IgD-negative memory B cell (primary cell): ENCODE measurements around the gene VNN1. TPM values are rescaled to one million over a fixed set of nuclear protein-coding genes. Genes with fewer than 3 reads are reported as not detected.
A peak's percentile ranks its signal among the peaks of the same experiment; 100 is the strongest.

Source experiments
- H3K27ac Mint-ChIP-seq, 3 donors: one replicate each; pipeline ENCODE4 v1.8.0; 2020 to 2022; ENCODE audit warnings: mild to moderate bottlenecking in 3 of 3, mixed read lengths in 3 of 3, moderate library complexity in 1 of 3
- H3K27me3 Mint-ChIP-seq: one replicate; pipeline ENCODE4 v1.8.0; 2021; ENCODE audit warnings: mixed read lengths
- H3K36me3 Mint-ChIP-seq: one replicate; pipeline ENCODE4 v1.8.0; 2020; ENCODE audit warnings: mild to moderate bottlenecking, mixed read lengths
- H3K4me1 Mint-ChIP-seq, 3 donors: one replicate each; pipeline ENCODE4 v1.8.0; 2020 to 2022; ENCODE audit warnings: mixed read lengths in 3 of 3, mild to moderate bottlenecking in 1 of 3
- H3K4me3 Mint-ChIP-seq, 4 donors: one replicate each; pipeline ENCODE4 v1.8.0; 2020 to 2022; ENCODE audit warnings: mild to moderate bottlenecking in 4 of 4, mixed read lengths in 4 of 4, moderate library complexity in 3 of 4
- H3K9me3 Mint-ChIP-seq, 3 donors: one replicate each; pipeline ENCODE4 v1.8.0; 2020 to 2021; ENCODE audit warnings: mixed read lengths in 3 of 3, mild to moderate bottlenecking in 1 of 3
- polyA plus RNA-seq: library from polyadenylated mRNA; unstranded; fragments of 300-500 nt; fragmentation: Illumina TruSeq; gene quantifications from one replicate; pipeline ENCODE4 v1.2.3, GENCODE V29; 2021

VNN1 gene
- polyA plus RNA-seq = not detected

GRCh38 chr6:132713352-132714134 is at the start of gene VNN1:
TSS of gene VNN1 (minus strand) at chr6:132714055. CDS start at chr6:132714035, 20 bp downstream.
- H3K27ac Mint-ChIP-seq = no peak within 1 kb of the TSS
- peaks cover 3% of the 10 kb centered on the region for H3K27me3 Mint-ChIP-seq
- H3K4me1 Mint-ChIP-seq = peaks cover 3 to 7% (median 6%) of the 10 kb centered on the region in 3 donors
- H3K36me3 Mint-ChIP-seq = peaks cover 2% of the 10 kb centered on the region
- H3K4me3 Mint-ChIP-seq = peak within 1 kb of the TSS in 1 of 4 donors; percentile 40
- no peaks in the 10 kb centered on the region for H3K9me3 Mint-ChIP-seq

- peak overlapping the region; percentile 47 to 91 (median 74) for H3K27ac Mint-ChIP-seq
- peaks cover 15 to 31% (median 19%) of the 10 kb centered on the region in 3 donors for H3K4me1 Mint-ChIP-seq
- H3K27me3 Mint-ChIP-seq = no peaks in the 10 kb centered on the region
- H3K36me3 Mint-ChIP-seq = no peaks in the 10 kb centered on the region
- peak overlapping the region; percentile 82 to 96 (median 90) for H3K4me3 Mint-ChIP-seq
- no peaks in the 10 kb centered on the region for H3K9me3 Mint-ChIP-seq
Observed at GRCh38 chr6:132763269-132763668, 49.4 kb upstream of the VNN1 start.

GRCh38 chr6:132760256-132760655 is 46.4 kb upstream of the VNN1 start:
- H3K27ac Mint-ChIP-seq = peak overlapping the region in 1 of 3 donors; percentile 64
- no peaks in the 10 kb centered on the region for H3K9me3 Mint-ChIP-seq
- peaks cover 18 to 34% (median 19%) of the 10 kb centered on the region in 3 donors for H3K4me1 Mint-ChIP-seq
- H3K36me3 Mint-ChIP-seq = peaks cover 3% of the 10 kb centered on the region
- peak overlapping the region in 2 of 4 donors; percentile 65 for H3K4me3 Mint-ChIP-seq
- no peaks in the 10 kb centered on the region for H3K27me3 Mint-ChIP-seq

- Mint-ChIP-seq H3K4me1 (peaks cover 12 to 31% (median 19%) of the 10 kb centered on the region in 3 donors), H3K36me3 (peaks cover 3% of the 10 kb centered on the region), H3K27ac (no peak overlapping the region), H3K9me3 (no peaks in the 10 kb centered on the region), H3K27me3 (no peaks in the 10 kb centered on the region), H3K4me3 (peak overlapping the region in 3 of 4 donors; percentile 21 to 58 (median 38))
Observed at GRCh38 chr6:132758689-132759088, 44.8 kb upstream of the VNN1 start.

- H3K4me1 Mint-ChIP-seq = peaks cover 26 to 27% (median 27%) of the 10 kb centered on the region in 3 donors
- H3K27ac Mint-ChIP-seq = no peak overlapping the region
- no peak overlapping the region for H3K4me3 Mint-ChIP-seq
- H3K36me3 Mint-ChIP-seq = peaks cover 8% of the 10 kb centered on the region
- H3K27me3 Mint-ChIP-seq = no peaks in the 10 kb centered on the region
- peaks cover 0 to 1% (median 0%) of the 10 kb centered on the region in 3 donors for H3K9me3 Mint-ChIP-seq
Observed at GRCh38 chr6:132752255-132752654, 38.4 kb upstream of the VNN1 start.

- Mint-ChIP-seq H3K36me3 (peaks cover 12% of the 10 kb centered on the region), H3K4me3 (no peak overlapping the region), H3K4me1 (peaks cover 26 to 27% (median 27%) of the 10 kb centered on the region in 3 donors), H3K9me3 (peaks cover 0 to 1% (median 0%) of the 10 kb centered on the region in 3 donors), H3K27me3 (no peaks in the 10 kb centered on the region), H3K27ac (peak overlapping the region in 1 of 3 donors; percentile 82)
Observed at GRCh38 chr6:132751828-132752227, 38.0 kb upstream of the VNN1 start.

- H3K9me3 Mint-ChIP-seq = peaks cover 0 to 1% (median 0%) of the 10 kb centered on the region in 3 donors
- peaks cover 14% of the 10 kb centered on the region for H3K36me3 Mint-ChIP-seq
- peak overlapping the region in 3 of 4 donors; percentile 3 to 79 (median 76) for H3K4me3 Mint-ChIP-seq
- H3K27me3 Mint-ChIP-seq = no peaks in the 10 kb centered on the region
- H3K27ac Mint-ChIP-seq = peak overlapping the region; percentile 74 to 85 (median 82)
- peaks cover 26 to 27% (median 27%) of the 10 kb centered on the region in 3 donors for H3K4me1 Mint-ChIP-seq
Observed at GRCh38 chr6:132751306-132751705, 37.5 kb upstream of the VNN1 start.

- no peaks in the 10 kb centered on the region for H3K27me3 Mint-ChIP-seq
- H3K36me3 Mint-ChIP-seq = peaks cover 16% of the 10 kb centered on the region
- H3K9me3 Mint-ChIP-seq = peaks cover 0 to 1% (median 0%) of the 10 kb centered on the region in 3 donors
- peaks cover 25 to 26% (median 26%) of the 10 kb centered on the region in 3 donors for H3K4me1 Mint-ChIP-seq
- peak overlapping the region; percentile 74 to 85 (median 82) for H3K27ac Mint-ChIP-seq
- peak overlapping the region in 3 of 4 donors; percentile 3 to 79 (median 76) for H3K4me3 Mint-ChIP-seq
Observed at GRCh38 chr6:132750455-132751248, 36.8 kb upstream of the VNN1 start.

GRCh38 chr6:132749111-132749510 is 35.3 kb upstream of the VNN1 start:
- Mint-ChIP-seq H3K27me3 (no peaks in the 10 kb centered on the region), H3K4me1 (peaks cover 23 to 24% (median 24%) of the 10 kb centered on the region in 3 donors), H3K36me3 (peaks cover 17% of the 10 kb centered on the region), H3K27ac (no peak overlapping the region), H3K9me3 (peaks cover 0 to 1% (median 0%) of the 10 kb centered on the region in 3 donors), H3K4me3 (peak overlapping the region in 2 of 4 donors; percentile 0 to 63)

- H3K36me3 Mint-ChIP-seq = peaks cover 17% of the 10 kb centered on the region
- H3K27me3 Mint-ChIP-seq = no peaks in the 10 kb centered on the region
- H3K9me3 Mint-ChIP-seq = peaks cover 0 to 1% (median 0%) of the 10 kb centered on the region in 3 donors
- peaks cover 22 to 24% (median 23%) of the 10 kb centered on the region in 3 donors for H3K4me1 Mint-ChIP-seq
- no peak overlapping the region for H3K27ac Mint-ChIP-seq
- no peak overlapping the region for H3K4me3 Mint-ChIP-seq
Observed at GRCh38 chr6:132748446-132748845, 34.6 kb upstream of the VNN1 start.

GRCh38 chr6:132746048-132746447 is 32.2 kb upstream of the VNN1 start:
- Mint-ChIP-seq H3K36me3 (peaks cover 15% of the 10 kb centered on the region), H3K27ac (no peak overlapping the region), H3K27me3 (no peaks in the 10 kb centered on the region), H3K4me1 (peaks cover 15 to 18% (median 16%) of the 10 kb centered on the region in 3 donors), H3K9me3 (no peaks in the 10 kb centered on the region), H3K4me3 (no peak overlapping the region)

- H3K4me3 Mint-ChIP-seq = no peak overlapping the region
- no peaks in the 10 kb centered on the region for H3K27me3 Mint-ChIP-seq
- H3K9me3 Mint-ChIP-seq = peaks cover 3 to 16% (median 8%) of the 10 kb centered on the region in 3 donors
- no peaks in the 10 kb centered on the region for H3K4me1 Mint-ChIP-seq
- H3K36me3 Mint-ChIP-seq = peaks cover 12% of the 10 kb centered on the region
- no peak overlapping the region for H3K27ac Mint-ChIP-seq
Observed at GRCh38 chr6:132742495-132742894, 28.6 kb upstream of the VNN1 start.

- no peak overlapping the region for H3K27ac Mint-ChIP-seq
Observed at GRCh38 chr6:132741281-132741680, 27.4 kb upstream of the VNN1 start.

GRCh38 chr6:132736239-132736638 is 22.4 kb upstream of the VNN1 start:
- Mint-ChIP-seq H3K36me3 (no peaks in the 10 kb centered on the region), H3K27ac (no peak overlapping the region), H3K4me1 (peaks cover 3 to 7% (median 5%) of the 10 kb centered on the region in 3 donors), H3K9me3 (peaks cover 3 to 16% (median 8%) of the 10 kb centered on the region in 3 donors), H3K4me3 (no peak overlapping the region), H3K27me3 (peaks cover 3% of the 10 kb centered on the region)

More at GRCh38 chr6:132741281-132741680, 27.4 kb upstream of the VNN1 start:
- Mint-ChIP-seq H3K36me3 (peaks cover 6% of the 10 kb centered on the region), H3K27me3 (peaks cover 3% of the 10 kb centered on the region), H3K4me3 (peak overlapping the region in 1 of 4 donors; percentile 5), H3K4me1 (peaks cover under 1 to 5% (median 5%) of the 10 kb centered on the region in 3 donors), H3K9me3 (peaks cover 3 to 16% (median 8%) of the 10 kb centered on the region in 3 donors)
